Measurements from ENCODE around the gene ZNF346. TPM values are rescaled to one million over a fixed set of nuclear protein-coding genes. Genes with fewer than 3 reads are reported as not detected.

The ZNF346 gene
- total and polyA plus RNA-seq, 2 of the 13 experiments (the other 11 are each of a cell fraction or from before 2014, with no cell fraction given), result 8.6 to 19.4 TPM

- peak; percentile 53; the same call in 1 of the 2 replicates for TF ChIP-seq RERE (CRISPR knock-in tag; IDR thresholded peaks at IDR 0.05; ENCODE audit: low read depth)
- TF ChIP-seq ZNF460 (CRISPR knock-in tag; IDR thresholded peaks at IDR 0.05; ENCODE audit: borderline replicate concordance), result peak; percentile 46; the same call in 1 of the 2 replicates
- TF ChIP-seq HMGA1 (CRISPR knock-in tag; conservative IDR thresholded peaks at IDR 0.05), result no peak
- TF ChIP-seq SMAD9 (CRISPR knock-in tag; IDR thresholded peaks at IDR 0.05), result no peak
- peak; percentile 68; the same call in 1 of the 2 replicates for TF ChIP-seq MXD1 (CRISPR knock-in tag; IDR thresholded peaks at IDR 0.05)
- no peak for TF ChIP-seq ZNF674 (CRISPR knock-in tag; IDR thresholded peaks at IDR 0.05; ENCODE audit: low read depth)
- TF ChIP-seq NFKBIZ (CRISPR knock-in tag; IDR thresholded peaks at IDR 0.05), result no peak; the same call in 1 of the 2 replicates
- TF ChIP-seq ZNF205 (CRISPR knock-in tag; IDR thresholded peaks at IDR 0.05), result no peak
- peak; percentile 77; the same call in 1 of the 2 replicates for TF ChIP-seq ZBTB38 (CRISPR knock-in tag; IDR thresholded peaks at IDR 0.05)
- TF ChIP-seq RBM22 (optimal IDR thresholded peaks at IDR 0.05; ENCODE audit: low read length), result peak; percentile 95
- no peak for TF ChIP-seq CSRNP1 (CRISPR knock-in tag; IDR thresholded peaks at IDR 0.05)
- TF ChIP-seq SNRNP70 (IDR thresholded peaks at IDR 0.05; ENCODE audit: low read depth, low read length), result no peak
- no peak for TF ChIP-seq NKX3-1 (CRISPR knock-in tag; IDR thresholded peaks at IDR 0.05)
- TF ChIP-seq FOXO1 (CRISPR knock-in tag; IDR thresholded peaks at IDR 0.05), result 0 out of 2 replicates have a peak, but pooled peaks have one; percentile 16
- no peak for TF ChIP-seq TFDP1 (CRISPR knock-in tag; IDR thresholded peaks at IDR 0.05; ENCODE audit: borderline replicate concordance)
- no peak for TF ChIP-seq NFIB (CRISPR knock-in tag; IDR thresholded peaks at IDR 0.05; ENCODE audit: borderline replicate concordance)
These were observed 72.0 kb downstream of the ZNF346 start (continued) for GRCh38 chr5:177094224-177095087.
